HPDE6-E6E7 (cell line): ENCODE results near the gene BLMH.

Experiments
- DNase-seq: peaks from one replicate; pipeline ENCODE4 v3.0.0; 2011; ENCODE audit warnings: missing footprints; ENCODE audit errors: extremely low spot score

BLMH gene

GRCh38 chr17:30291543-30292285, at the start of gene BLMH:
TSS of gene BLMH (minus strand) at chr17:30291944. CDS start at chr17:30291819, 125 bp downstream.
- DNase-seq = peak; percentile 54

- DNase-seq = no peak
Measured at GRCh38 chr17:30340801-30341356, 49.1 kb upstream of the BLMH start.

- no peak for DNase-seq
Measured at GRCh38 chr17:30339086-30339485, 47.3 kb upstream of the BLMH start.

- DNase-seq = no peak
Measured at GRCh38 chr17:30337393-30337999, 45.8 kb upstream of the BLMH start.

GRCh38 chr17:30336369-30337171, 44.8 kb upstream of the BLMH start:
- DNase-seq = peak; percentile 26

- DNase-seq = no peak
Measured at GRCh38 chr17:30334421-30334820, 42.7 kb upstream of the BLMH start.

GRCh38 chr17:30333503-30334360, 42.0 kb upstream of the BLMH start, which contains the start of gene TMIGD1:
TSS of gene TMIGD1 (minus strand) at chr17:30334057. CDS start at chr17:30332133, 1,924 bp downstream.
- DNase-seq = peak; percentile 28

GRCh38 chr17:30332057-30332542, 40.4 kb upstream of the BLMH start:
- DNase-seq = no peak

GRCh38 chr17:30326809-30327208, 35.1 kb upstream of the BLMH start:
- no peak for DNase-seq

- DNase-seq = no peak
Measured at GRCh38 chr17:30324723-30325122, 33.0 kb upstream of the BLMH start.

GRCh38 chr17:30323895-30324319, 32.2 kb upstream of the BLMH start:
- DNase-seq = no peak

GRCh38 chr17:30323262-30323894, 31.6 kb upstream of the BLMH start:
- no peak for DNase-seq

- DNase-seq = no peak
Measured at GRCh38 chr17:30321314-30321713, 29.6 kb upstream of the BLMH start.

GRCh38 chr17:30318155-30318554, 26.4 kb upstream of the BLMH start:
- DNase-seq = no peak

GRCh38 chr17:30316736-30317135, 25.0 kb upstream of the BLMH start:
- DNase-seq = no peak

GRCh38 chr17:30315106-30315505, 23.4 kb upstream of the BLMH start:
- no peak for DNase-seq

- DNase-seq = no peak
Measured at GRCh38 chr17:30314474-30314873, 22.7 kb upstream of the BLMH start.

- no peak for DNase-seq
Measured at GRCh38 chr17:30312226-30312625, 20.5 kb upstream of the BLMH start.

GRCh38 chr17:30310562-30310961, 18.8 kb upstream of the BLMH start:
- no peak for DNase-seq

GRCh38 chr17:30309591-30309990, 17.8 kb upstream of the BLMH start:
- DNase-seq = no peak

GRCh38 chr17:30308406-30308805, 16.7 kb upstream of the BLMH start:
- DNase-seq = no peak
